Activated CD8-positive, alpha-beta T cell treated with anti-CD3 and anti-CD28 coated beads, Interleukin-2, amount 10 ng/mL, durations not matched to agents 7 days and 5 days (primary cell): ENCODE measurements around the gene NR1D1. TPM values are rescaled to one million over a fixed set of nuclear protein-coding genes. Genes with fewer than 3 reads are reported as not detected.

Experiments used
- ATAC-seq: fragments of 150-1000 bp; cut with Tn5 transposase; one replicate; pipeline ENCODE4 v1.10.0; 2021; ENCODE audit warnings: moderate library complexity
- CTCF ChIA-PET: fragments of 350-600 bp; sonication (Branson Sonifier 250); formaldehyde crosslinking; loops from one replicate; lab custom pipeline; 2021; ENCODE audit warnings: antibody characterized with exemption; lab: Charles Lee
- POLR2A ChIA-PET: fragments of 350-600 bp; sonication (Branson Sonifier 250); formaldehyde crosslinking; loops from one replicate; lab custom pipeline; 2021; ENCODE audit warnings: antibody characterized with exemption; lab: Charles Lee
- DNase-seq: peaks from one replicate; pipeline ENCODE4 v3.0.0-alpha.2; 2020
- H3K27ac Mint-ChIP-seq: one replicate; pipeline ENCODE4 v1.8.0; 2021; ENCODE audit warnings: mild to moderate bottlenecking, mixed read lengths
- H3K27me3 Mint-ChIP-seq: one replicate; pipeline ENCODE4 v1.8.0; 2021; ENCODE audit warnings: low read depth, mixed read lengths
- H3K36me3 Mint-ChIP-seq: one replicate; pipeline ENCODE4 v1.8.0; 2021; ENCODE audit warnings: low read depth, mixed read lengths
- H3K4me1 Mint-ChIP-seq: one replicate; pipeline ENCODE4 v1.8.0; 2021; ENCODE audit warnings: low read depth, mixed read lengths
- H3K4me3 Mint-ChIP-seq: one replicate; pipeline ENCODE4 v1.8.0; 2021; ENCODE audit warnings: mild to moderate bottlenecking, mixed read lengths
- H3K9me3 Mint-ChIP-seq: one replicate; pipeline ENCODE4 v1.8.0; 2022; ENCODE audit warnings: mixed read lengths; ENCODE audit not compliant: insufficient read depth
- total RNA-seq, 2 experiments: library from RNA; stranded (reverse); gene quantifications; one replicate each; pipeline ENCODE4 v1.2.3, GENCODE V29; 2021

NR1D1 gene
- total RNA-seq, 2 experiments from 2014 or later, result 4.1 to 4.9 TPM

DNA sequence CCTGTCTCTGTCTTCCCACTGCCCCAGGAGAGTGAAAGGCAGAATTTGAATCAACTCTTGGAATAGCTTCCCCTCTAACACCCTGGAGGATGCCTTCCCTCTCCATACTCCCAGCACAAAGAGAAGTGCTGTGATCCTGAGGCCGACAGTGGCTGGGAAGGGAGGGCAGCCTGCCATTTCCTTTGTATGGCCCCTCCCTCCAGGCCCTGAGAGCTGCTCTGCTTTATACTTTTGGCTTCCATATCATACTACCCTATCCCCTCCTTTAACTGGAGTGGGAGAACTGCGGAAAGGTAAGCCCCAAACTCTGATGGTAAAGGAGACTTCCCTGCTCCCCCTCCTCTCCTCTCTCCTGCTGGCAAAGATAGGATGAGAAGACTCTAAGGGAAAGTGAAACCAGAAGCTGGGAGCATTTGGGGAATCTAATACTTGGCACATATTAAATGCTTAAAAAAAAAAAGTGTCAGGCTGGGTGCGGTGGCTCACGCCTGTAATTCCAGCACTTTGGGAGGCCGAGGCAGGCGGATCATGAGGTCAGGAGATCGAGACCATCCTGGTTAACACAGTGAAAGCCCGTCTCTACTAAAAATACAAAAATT lies 42.1 kb downstream of the NR1D1 start:
- CTCF ChIA-PET, result interaction anchor here (1.1 to 6.5 kb wide), 4 partner anchors 11 to 110 kb away, joined by 3 to 61 read pairs (median 8); no protein-coding TSS in a partner anchor
- no peak overlapping the region for H3K4me3 Mint-ChIP-seq
- POLR2A ChIA-PET, result no interaction called here

GRCh38 chr17:40056379-40057015 lies 43.9 kb downstream of the NR1D1 start:
- H3K9me3 Mint-ChIP-seq, result no peaks in the 10 kb centered on the region
- peaks cover 24% of the 10 kb centered on the region for H3K4me1 Mint-ChIP-seq
- H3K36me3 Mint-ChIP-seq, result peaks cover 6% of the 10 kb centered on the region
- DNase-seq (no peak), ATAC-seq (no peak)
- POLR2A ChIA-PET, result no interaction called here
- no peak overlapping the region for H3K27ac Mint-ChIP-seq
- CTCF ChIA-PET, result interaction anchor here (1.4 to 6.5 kb wide), 3 partner anchors 18 to 56 kb away, joined by 6 to 61 read pairs (median 6); no protein-coding TSS in a partner anchor
- no peak overlapping the region for H3K4me3 Mint-ChIP-seq
- H3K27me3 Mint-ChIP-seq, result peaks cover 17% of the 10 kb centered on the region

More for the DNA sequence above, 42.1 kb downstream of the NR1D1 start:
- ATAC-seq (no peak), DNase-seq (no peak)
- H3K27ac Mint-ChIP-seq, result no peak overlapping the region
- H3K9me3 Mint-ChIP-seq, result no peaks in the 10 kb centered on the region
- peaks cover 4% of the 10 kb centered on the region for H3K36me3 Mint-ChIP-seq
- H3K27me3 Mint-ChIP-seq, result peaks cover 27% of the 10 kb centered on the region
- peaks cover 26% of the 10 kb centered on the region for H3K4me1 Mint-ChIP-seq

Other genes with a start within 250 kb of the NR1D1 start
- gene IKZF3, start 236.3 kb downstream of the NR1D1 start, total RNA-seq, result 10 to 100 TPM; 31.1 to 31.9 TPM
- not detected for gene ZPBP2, start 232.4 kb downstream of the NR1D1 start, total RNA-seq
- gene GSDMB, start 182.0 kb downstream of the NR1D1 start, total RNA-seq, result 10 to 100 TPM; 48.6 to 56.7 TPM
- 100 to 1,000 TPM; 151 to 168 TPM for gene ORMDL3, start 173.0 kb downstream of the NR1D1 start, total RNA-seq
- gene LRRC3C, start 172.9 kb downstream of the NR1D1 start, total RNA-seq, result not detected
- gene GSDMA, start 137.6 kb downstream of the NR1D1 start, total RNA-seq, result 1 to 10 TPM; 3.3 to 4.5 TPM
- gene PSMD3, start 119.8 kb downstream of the NR1D1 start, total RNA-seq, result 100 to 1,000 TPM; 104 to 116 TPM
- not detected for gene CSF3, start 85.1 kb downstream of the NR1D1 start, total RNA-seq
- gene MED24, start 46.2 kb downstream of the NR1D1 start, total RNA-seq, result 10 to 100 TPM; 93.4 to 96.7 TPM
- gene THRA, start 37.6 kb downstream of the NR1D1 start, total RNA-seq, result 1 to 10 TPM; 8.7 to 9.7 TPM
- 10 to 100 TPM; 80.5 to 83.2 TPM for gene MSL1, start 21.4 kb upstream of the NR1D1 start, total RNA-seq
- gene CASC3, start 39.9 kb upstream of the NR1D1 start, total RNA-seq, result 10 to 100 TPM; 66.2 to 67.7 TPM
- gene RAPGEFL1, start 76.9 kb upstream of the NR1D1 start, total RNA-seq, result 1 to 10 TPM; 4.8 to 5.3 TPM
- 10 to 100 TPM; 22.0 to 27.4 TPM for gene WIPF2, start 118.7 kb upstream of the NR1D1 start, total RNA-seq
- 100 to 1,000 TPM; 103 to 110 TPM for gene CDC6, start 187.3 kb upstream of the NR1D1 start, total RNA-seq
- gene RARA, start 208.6 kb upstream of the NR1D1 start, total RNA-seq, result 10 to 100 TPM; 61.1 to 63.2 TPM